HG03521 (cell line): Measurements from ENCODE around the gene CPT1A.

Experiments
- ATAC-seq: cut with Tn5 transposase; IDR thresholded peaks from one replicate; pipeline ENCODE4 v1.9.1; 2021; ENCODE audit warnings: mild to moderate bottlenecking, moderate library complexity; ENCODE audit not compliant: unreplicated experiment

Gene CPT1A

GRCh38 chr11:68832476-68833181 lies 9.1 kb downstream of the CPT1A start:
- ATAC-seq = no peak

DNA sequence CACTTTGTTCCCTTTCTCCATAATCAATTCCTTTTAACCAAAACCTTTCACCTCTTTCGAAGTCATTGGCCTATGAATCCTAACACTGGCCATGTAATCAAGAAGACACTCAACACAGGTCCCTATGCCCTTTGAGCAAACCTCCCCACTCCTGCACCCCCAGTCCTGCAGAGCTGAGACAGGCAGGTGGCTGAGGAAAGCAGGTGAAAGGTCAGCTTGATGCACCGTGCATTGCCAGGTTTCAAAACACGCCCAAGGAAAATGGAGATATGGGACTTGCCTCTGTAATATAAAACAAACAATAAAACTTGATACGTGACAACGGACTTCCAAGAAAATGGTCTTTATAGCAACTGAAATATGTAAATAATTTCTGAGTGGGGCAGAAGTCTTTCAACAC lies 10.6 kb downstream of the CPT1A start:
- no peak for ATAC-seq

GRCh38 chr11:68829581-68829980 lies 12.1 kb downstream of the CPT1A start:
- no peak for ATAC-seq

- ATAC-seq = no peak
These were observed 12.8 kb downstream of the CPT1A start for GRCh38 chr11:68828957-68829356.

- no peak for ATAC-seq
These were observed 13.4 kb downstream of the CPT1A start for GRCh38 chr11:68828155-68828931.

GRCh38 chr11:68827733-68828132 lies 14.0 kb downstream of the CPT1A start:
- no peak for ATAC-seq

DNA sequence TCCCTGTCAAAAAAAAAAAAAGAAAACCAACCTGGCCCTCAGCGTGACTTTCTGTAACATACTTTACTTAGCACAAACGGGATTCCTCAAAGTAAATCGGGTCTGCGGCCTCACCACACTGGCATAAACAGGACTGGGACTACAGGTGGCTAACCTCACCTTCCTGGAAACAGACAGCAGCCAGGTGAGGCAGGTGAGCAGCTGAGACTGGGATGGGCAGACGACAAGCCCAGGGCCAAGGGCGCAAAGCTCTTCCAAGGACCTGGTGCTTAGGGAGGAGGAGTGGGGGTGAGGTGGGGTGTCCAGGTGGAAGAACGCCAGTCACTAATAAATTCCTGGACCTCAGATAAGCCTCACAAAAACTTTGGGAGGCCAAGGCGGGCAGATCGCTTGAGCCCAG lies 15.0 kb downstream of the CPT1A start:
- no peak for ATAC-seq

DNA sequence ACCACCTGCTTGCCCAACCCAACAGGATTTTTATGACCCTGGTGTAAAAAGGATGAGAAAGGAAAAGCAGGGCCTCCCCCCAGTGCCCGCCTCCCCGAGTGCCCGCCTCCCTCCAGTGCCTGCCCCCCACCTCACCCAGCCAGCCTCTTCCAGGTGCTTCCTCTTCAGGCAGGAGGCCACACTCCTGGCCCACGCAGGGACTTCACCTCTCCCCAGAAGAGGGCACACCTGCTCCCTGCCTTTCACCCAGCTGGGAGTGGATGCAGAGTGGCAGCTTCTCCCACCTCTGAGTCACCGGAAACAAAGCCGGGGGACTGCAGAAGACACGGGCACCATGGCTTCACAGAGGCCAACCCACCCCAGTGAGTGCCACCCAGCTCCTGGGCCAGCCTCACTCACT lies 16.1 kb downstream of the CPT1A start:
- no peak for ATAC-seq

- no peak for ATAC-seq
These were observed 19.2 kb downstream of the CPT1A start for GRCh38 chr11:68822546-68822945.

GRCh38 chr11:68821670-68822069 lies 20.0 kb downstream of the CPT1A start:
- no peak for ATAC-seq

DNA sequence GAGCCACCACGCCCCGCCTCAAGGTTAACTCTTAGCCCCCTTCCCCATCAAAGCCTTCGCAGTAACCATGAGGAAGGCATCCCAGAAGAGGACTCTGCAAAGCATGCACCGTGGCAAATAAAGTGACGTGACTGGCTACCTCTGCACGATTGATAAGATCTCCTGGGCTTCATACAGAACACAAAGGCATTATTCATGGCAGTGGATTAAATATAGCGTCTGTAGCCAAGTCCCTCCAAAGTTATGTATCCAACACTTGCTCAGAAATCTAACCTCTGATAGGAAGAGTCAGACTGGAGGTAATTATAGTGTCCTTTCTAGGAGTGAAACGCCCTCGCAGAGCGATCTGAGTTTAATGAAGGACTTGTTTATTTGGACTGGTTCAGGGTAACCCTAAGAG lies 22.4 kb downstream of the CPT1A start:
- no peak for ATAC-seq

DNA sequence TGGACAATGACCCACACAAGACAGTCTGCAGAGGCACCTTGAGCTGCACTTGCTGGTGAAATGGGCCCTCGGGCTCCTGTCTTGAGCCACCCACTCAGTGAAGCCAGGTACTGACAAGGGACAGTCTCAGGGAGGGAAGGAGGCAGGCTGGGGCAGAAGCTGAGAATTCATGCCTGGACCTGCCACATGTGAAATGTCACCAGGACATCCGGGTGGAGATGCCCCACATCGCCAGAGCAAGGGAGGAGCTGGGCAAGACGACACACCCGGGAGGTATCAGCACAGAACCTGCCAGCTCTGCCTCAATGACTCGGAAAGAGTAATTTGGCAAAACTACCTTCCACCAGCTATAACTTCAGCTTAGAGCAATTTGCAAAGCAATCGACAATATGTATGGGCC lies 23.5 kb downstream of the CPT1A start:
- no peak for ATAC-seq

DNA sequence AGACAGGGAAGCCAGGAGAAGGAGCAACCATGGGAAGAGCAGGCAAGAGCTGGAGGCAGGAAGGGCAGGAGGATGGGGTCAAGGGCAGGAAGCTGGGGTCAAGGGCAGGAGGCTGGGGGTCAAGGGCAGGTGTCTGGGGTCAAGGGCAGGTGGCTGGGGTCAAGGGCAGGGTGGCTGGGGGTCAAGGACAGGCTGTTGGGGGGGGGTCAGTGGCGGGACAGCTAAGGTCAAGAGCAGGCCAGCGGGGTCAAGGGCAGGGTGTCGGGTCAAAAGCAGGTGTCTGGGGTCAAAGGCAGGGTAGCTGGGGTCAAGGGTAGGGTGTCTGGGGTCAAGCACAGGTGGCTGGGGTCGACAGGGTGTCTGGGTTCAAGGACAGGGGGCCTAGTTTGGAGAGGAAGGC lies 24.2 kb downstream of the CPT1A start:
- no peak for ATAC-seq

DNA sequence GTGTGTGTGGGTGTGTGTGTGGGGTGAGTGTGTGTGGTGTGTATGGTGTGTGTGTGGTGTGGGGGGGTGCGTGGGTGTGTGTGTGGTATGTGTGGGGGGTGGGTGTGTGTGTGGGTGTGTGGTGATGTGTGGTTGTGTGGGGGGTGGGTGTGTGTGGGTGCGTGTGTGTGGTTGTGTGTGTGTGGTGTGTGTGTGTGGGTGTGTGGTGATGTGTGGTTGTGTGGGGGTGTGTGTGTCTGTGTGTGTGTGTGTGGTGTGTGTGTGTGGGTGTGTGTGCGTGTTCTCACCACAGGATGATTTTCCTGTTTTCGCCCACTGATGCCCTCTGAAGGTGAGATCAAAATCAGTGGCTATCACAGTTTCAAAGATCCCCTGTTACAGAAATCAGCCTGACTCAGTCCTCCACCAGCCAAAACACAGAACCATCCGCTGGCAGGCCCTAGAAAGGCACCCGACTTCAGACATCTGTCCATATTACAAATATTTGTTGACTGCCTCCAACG lies 24.7 kb downstream of the CPT1A start:
- no peak for ATAC-seq

DNA sequence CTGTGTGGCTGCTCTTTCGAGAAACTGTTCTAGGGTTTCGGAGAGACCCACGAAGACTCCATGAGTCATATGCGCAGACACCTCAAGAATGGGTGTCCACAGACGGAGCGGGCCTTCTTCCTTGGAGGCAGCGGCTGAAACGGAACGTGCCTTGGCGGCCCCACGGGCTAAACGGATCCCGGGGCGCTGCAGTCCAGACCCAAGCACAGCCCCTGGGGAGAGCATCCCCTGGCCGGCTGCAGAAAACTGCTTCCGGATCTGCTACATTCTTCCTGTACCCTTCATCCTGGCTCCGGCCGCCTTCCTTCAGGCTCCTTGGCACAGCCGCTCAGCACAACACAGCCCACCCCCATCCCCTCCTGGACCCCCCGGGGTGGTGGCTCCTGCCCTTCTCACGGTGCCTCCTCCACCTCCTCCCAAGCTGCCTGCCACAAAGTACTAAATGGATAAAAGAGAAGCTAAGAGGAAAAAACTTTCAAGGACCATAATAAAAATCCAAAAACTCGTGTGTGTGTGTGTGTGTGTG lies 25.4 kb downstream of the CPT1A start:
- ATAC-seq = no peak

GRCh38 chr11:68813773-68814172 lies 27.9 kb downstream of the CPT1A start:
- no peak for ATAC-seq

GRCh38 chr11:68812526-68812925 lies 29.2 kb downstream of the CPT1A start:
- no peak for ATAC-seq

DNA sequence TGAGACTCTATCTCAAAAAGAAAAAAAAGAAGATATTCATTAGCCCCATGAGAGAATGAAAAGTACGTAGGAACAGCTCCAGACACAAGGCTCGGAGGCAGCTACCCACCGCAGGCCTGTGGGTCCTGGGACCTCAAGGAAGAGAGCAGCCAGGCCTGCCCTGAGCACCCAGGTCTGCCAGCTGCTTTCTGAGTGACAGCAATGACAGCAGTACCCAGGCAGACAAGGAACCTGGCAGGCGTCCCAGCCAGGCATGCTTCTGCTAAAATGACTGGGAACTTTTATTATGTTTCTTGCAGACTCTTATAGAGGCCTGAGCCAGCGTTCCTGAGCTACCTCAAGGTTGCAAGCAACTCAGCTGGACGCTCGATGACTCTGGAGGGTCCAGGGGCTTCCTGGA lies 31.6 kb downstream of the CPT1A start:
- no peak for ATAC-seq

- no peak for ATAC-seq
These were observed 32.2 kb downstream of the CPT1A start for GRCh38 chr11:68809506-68809905.

DNA sequence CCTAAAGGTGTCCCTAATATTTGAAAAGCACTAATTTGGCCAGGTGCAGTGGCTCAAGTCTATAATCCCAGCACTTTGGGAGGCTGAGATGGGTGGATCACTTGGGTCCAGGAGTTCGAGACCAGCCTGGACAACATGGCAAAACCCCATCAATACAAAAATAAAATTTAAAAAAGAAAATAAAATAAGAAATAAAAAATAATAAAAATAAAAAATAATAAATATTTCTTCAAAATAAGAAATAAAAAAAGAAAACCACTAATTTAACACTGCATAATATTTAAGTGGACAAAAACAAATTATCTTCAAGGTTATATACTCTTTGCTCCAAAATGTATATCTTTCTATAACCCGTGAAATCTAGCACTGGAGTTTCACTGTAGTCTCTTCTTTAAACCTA lies 32.9 kb downstream of the CPT1A start:
- ATAC-seq = no peak

- ATAC-seq = no peak
These were observed 34.5 kb downstream of the CPT1A start for GRCh38 chr11:68806931-68807844.
